Activated CD4-positive, alpha-beta T cell treated with anti-CD3 and anti-CD28 coated beads, Interleukin-2, amount 50 U/mL, for 4 hours (primary cell): ENCODE data around the gene HDAC1.

ENCODE experiments used
- DNase-seq, 2 experiments: peaks; one replicate each; pipeline ENCODE4 v3.0.0-alpha.2; 2020

HDAC1 gene

GRCh38 chr1:32331549-32331948 is 39.7 kb downstream of the HDAC1 start:
- no peak for DNase-seq

- DNase-seq: no peak
Measured at GRCh38 chr1:32332290-32333079, 40.6 kb downstream of the HDAC1 start.

GRCh38 chr1:32333251-32333963 is 41.5 kb downstream of the HDAC1 start:
- DNase-seq: no peak

GRCh38 chr1:32334274-32334861 is 42.5 kb downstream of the HDAC1 start:
- DNase-seq: no peak

- peak; percentile 60 to 66 for DNase-seq
Measured at GRCh38 chr1:32334864-32335534, 43.1 kb downstream of the HDAC1 start.

GRCh38 chr1:32335535-32335789 is 43.6 kb downstream of the HDAC1 start:
- DNase-seq: no peak

- peak; percentile 83 to 84 for DNase-seq
Measured at GRCh38 chr1:32335790-32336590, 44.1 kb downstream of the HDAC1 start, which contains the start of gene MARCKSL1. TSS of gene MARCKSL1 (minus strand) at chr1:32336233. CDS start at chr1:32336033, 200 bp downstream.

GRCh38 chr1:32336591-32336932 is 44.7 kb downstream of the HDAC1 start:
- no peak for DNase-seq

- peak in 1 of 2 experiments; percentile 37 for DNase-seq
Measured at GRCh38 chr1:32336963-32337675, 45.2 kb downstream of the HDAC1 start.

- DNase-seq: no peak
Measured at GRCh38 chr1:32337855-32338636, 46.2 kb downstream of the HDAC1 start.

- DNase-seq: no peak
Measured at GRCh38 chr1:32338637-32339145, 46.8 kb downstream of the HDAC1 start.

GRCh38 chr1:32339363-32339978 is 47.6 kb downstream of the HDAC1 start:
- no peak for DNase-seq

- no peak for DNase-seq
Measured at GRCh38 chr1:32341186-32341757, 49.4 kb downstream of the HDAC1 start.

GRCh38 chr1:32341971-32342370 is 50.1 kb downstream of the HDAC1 start:
- no peak for DNase-seq

- no peak for DNase-seq
Measured at GRCh38 chr1:32342704-32343103, 50.8 kb downstream of the HDAC1 start.

GRCh38 chr1:32345289-32345827 is 53.5 kb downstream of the HDAC1 start:
- no peak for DNase-seq

GRCh38 chr1:32346532-32347157 is 54.8 kb downstream of the HDAC1 start:
- DNase-seq: no peak

- no peak for DNase-seq
Measured at GRCh38 chr1:32349211-32349708, 57.4 kb downstream of the HDAC1 start.

- peak; percentile 73 to 74 for DNase-seq
Measured at GRCh38 chr1:32350785-32351398, 59.0 kb downstream of the HDAC1 start.
